AG09319 (cell line): ENCODE results near the gene FCAMR.
A peak's percentile ranks its signal among the peaks of the same experiment; 100 is the strongest.

ENCODE experiments used
- DNase-seq: peaks from one replicate; pipeline ENCODE4 v3.0.0-alpha.2; 2010; ENCODE audit warnings: low read depth; ENCODE audit errors: extremely low read depth
- CTCF ChIP-seq: IDR thresholded peaks from 2 replicates; pipeline ENCODE4 v1.5.1; 2011; ENCODE audit warnings: low read depth, mild to moderate bottlenecking, inconsistent platforms, low read length, moderate library complexity

The FCAMR gene

GRCh38 chr1:206992790-206993189 is 22.5 kb upstream of the FCAMR start:
- no peak for DNase-seq
- no peak for TF ChIP-seq CTCF

- DNase-seq = no peak
- no peak for TF ChIP-seq CTCF
Observed at GRCh38 chr1:206987873-206988272, 17.6 kb upstream of the FCAMR start.

GRCh38 chr1:206986885-206987284 is 16.6 kb upstream of the FCAMR start:
- DNase-seq = no peak
- no peak for TF ChIP-seq CTCF

GRCh38 chr1:206986402-206986801 is 16.1 kb upstream of the FCAMR start:
- no peak for TF ChIP-seq CTCF
- no peak for DNase-seq

- TF ChIP-seq CTCF = no peak
- no peak for DNase-seq
Observed at GRCh38 chr1:206985162-206985749, 15.0 kb upstream of the FCAMR start.

- TF ChIP-seq CTCF = peak; percentile 78
- DNase-seq = no peak
Observed at GRCh38 chr1:206982216-206982615, 12.0 kb upstream of the FCAMR start.

GRCh38 chr1:206979379-206980043 is 9.3 kb upstream of the FCAMR start:
- no peak for DNase-seq
- peak; percentile 45 for TF ChIP-seq CTCF
